Duodenal mucosa (tissue), 2 donors: Measurements from ENCODE around the gene ARHGAP22.

Source experiments
- H3K27ac ChIP-seq: one replicate; pipeline ENCODE4 v1.7.0; 2013; ENCODE audit warnings: low read depth, low read length
- H3K27me3 ChIP-seq, 2 donors: one replicate each; pipeline ENCODE4 v1.7.0; 2013; ENCODE audit warnings: low read length in 2 of 2, control low read depth in 1 of 2; ENCODE audit not compliant: insufficient read depth in 2 of 2, control insufficient read depth in 1 of 2
- H3K36me3 ChIP-seq, 2 donors: one replicate each; pipeline ENCODE4 v1.7.0; 2013; ENCODE audit warnings: low read length in 2 of 2, control low read depth in 1 of 2; ENCODE audit not compliant: insufficient read depth in 2 of 2, control insufficient read depth in 1 of 2
- H3K4me1 ChIP-seq, 2 donors: one replicate each; pipeline ENCODE4 v1.7.0; 2013; ENCODE audit warnings: low read length in 2 of 2, control low read depth in 1 of 2; ENCODE audit not compliant: insufficient read depth in 2 of 2, control insufficient read depth in 1 of 2
- H3K4me3 ChIP-seq, 2 donors: one replicate each; pipeline ENCODE4 v1.7.0; 2013; ENCODE audit warnings: low read length in 2 of 2, low read depth in 1 of 2
- H3K9ac ChIP-seq, 2 donors: one replicate each; pipeline ENCODE4 v1.7.0; 2013; ENCODE audit warnings: low read length in 2 of 2, low read depth in 1 of 2
- H3K9me3 ChIP-seq, 2 donors: one replicate each; pipeline ENCODE4 v1.7.0; 2013; ENCODE audit warnings: low read length in 2 of 2, control low read depth in 1 of 2; ENCODE audit not compliant: control insufficient read depth in 1 of 2

Gene ARHGAP22

GRCh38 chr10:48472501-48473069, 132.3 kb downstream of the ARHGAP22 start:
- Histone ChIP-seq H3K27ac (no peak overlapping the region), H3K36me3 (no peaks in the 10 kb centered on the region), H3K9ac (no peak overlapping the region), H3K27me3 (no peaks in the 10 kb centered on the region), H3K9me3 (no peaks in the 10 kb centered on the region), H3K4me1 (peaks cover 0 to 10% of the 10 kb centered on the region in 2 donors), H3K4me3 (no peak overlapping the region)

- no peaks in the 10 kb centered on the region for H3K36me3 ChIP-seq
- no peak overlapping the region for H3K27ac ChIP-seq
- peaks cover 5 to 6% of the 10 kb centered on the region in 2 donors for H3K27me3 ChIP-seq
- H3K4me3 ChIP-seq, result no peak overlapping the region
- H3K4me1 ChIP-seq, result peaks cover 0 to 10% of the 10 kb centered on the region in 2 donors
- H3K9me3 ChIP-seq, result no peaks in the 10 kb centered on the region
- no peak overlapping the region for H3K9ac ChIP-seq
Observed at GRCh38 chr10:48470893-48471805, 133.7 kb downstream of the ARHGAP22 start.

- Histone ChIP-seq H3K4me3 (no peak overlapping the region), H3K9ac (no peak overlapping the region), H3K4me1 (peaks cover 0 to 10% of the 10 kb centered on the region in 2 donors), H3K27ac (no peak overlapping the region), H3K9me3 (no peaks in the 10 kb centered on the region), H3K36me3 (no peaks in the 10 kb centered on the region), H3K27me3 (peaks cover 6 to 11% of the 10 kb centered on the region in 2 donors)
Observed at GRCh38 chr10:48470115-48470892, 134.6 kb downstream of the ARHGAP22 start.

GRCh38 chr10:48469516-48470020, 135.3 kb downstream of the ARHGAP22 start:
- Histone ChIP-seq H3K27ac (no peak overlapping the region), H3K9me3 (no peaks in the 10 kb centered on the region), H3K4me3 (no peak overlapping the region), H3K36me3 (no peaks in the 10 kb centered on the region), H3K27me3 (peaks cover 6 to 11% of the 10 kb centered on the region in 2 donors), H3K9ac (no peak overlapping the region), H3K4me1 (peaks cover 0 to 10% of the 10 kb centered on the region in 2 donors)

GRCh38 chr10:48468866-48469511, 135.9 kb downstream of the ARHGAP22 start:
- Histone ChIP-seq H3K27me3 (peaks cover 6 to 11% of the 10 kb centered on the region in 2 donors), H3K36me3 (no peaks in the 10 kb centered on the region), H3K9ac (no peak overlapping the region), H3K4me3 (no peak overlapping the region), H3K9me3 (no peaks in the 10 kb centered on the region), H3K27ac (no peak overlapping the region), H3K4me1 (peaks cover 0 to 10% of the 10 kb centered on the region in 2 donors)

- H3K27ac ChIP-seq, result no peak overlapping the region
- H3K4me3 ChIP-seq, result no peak overlapping the region
- H3K9me3 ChIP-seq, result no peaks in the 10 kb centered on the region
- H3K27me3 ChIP-seq, result peaks cover 6 to 11% of the 10 kb centered on the region in 2 donors
- no peaks in the 10 kb centered on the region for H3K36me3 ChIP-seq
- peaks cover 0 to 10% of the 10 kb centered on the region in 2 donors for H3K4me1 ChIP-seq
- H3K9ac ChIP-seq, result no peak overlapping the region
Observed at GRCh38 chr10:48468130-48468790, 136.6 kb downstream of the ARHGAP22 start.

- Histone ChIP-seq H3K4me3 (no peak overlapping the region), H3K9ac (no peak overlapping the region), H3K27me3 (peaks cover 6 to 11% of the 10 kb centered on the region in 2 donors), H3K27ac (no peak overlapping the region), H3K4me1 (peaks cover 0 to 10% of the 10 kb centered on the region in 2 donors), H3K36me3 (no peaks in the 10 kb centered on the region), H3K9me3 (no peaks in the 10 kb centered on the region)
Observed at GRCh38 chr10:48467669-48468068, 137.2 kb downstream of the ARHGAP22 start.

GRCh38 chr10:48466611-48467240, 138.1 kb downstream of the ARHGAP22 start:
- Histone ChIP-seq H3K27me3 (peaks cover 6 to 11% of the 10 kb centered on the region in 2 donors), H3K9me3 (no peaks in the 10 kb centered on the region), H3K36me3 (no peaks in the 10 kb centered on the region), H3K27ac (no peak overlapping the region), H3K4me1 (peaks cover 0 to 10% of the 10 kb centered on the region in 2 donors), H3K9ac (no peak overlapping the region), H3K4me3 (no peak overlapping the region)
